Stomach (tissue), 4 donors: ENCODE measurements around the gene TMEM130.

Source experiments
- EP300 ChIP-seq: sonication (generic); formaldehyde crosslinking; IDR thresholded peaks from one replicate; pipeline ENCODE4 v1.6.1; 2017; ENCODE audit warnings: antibody characterized with exemption
- POLR2AphosphoS5 ChIP-seq, 3 donors: sonication (generic); formaldehyde crosslinking; IDR thresholded peaks; one replicate each; pipeline ENCODE4 v1.6.1; 2016; ENCODE audit warnings: antibody characterized with exemption in 3 of 3
- TF ChIP-seq, protein P1 (sequence below), 7 experiments: fragments of 450-650 bp in 4 of 7; fragments of 200-600 bp in 3 of 7; sonication (generic) in 3 of 7; IDR thresholded peaks; one replicate each; pipeline ENCODE4 v1.5.1; 2016 to 2019; ENCODE audit warnings: antibody characterized with exemption in 7 of 7, control low read depth in 2 of 7, mild to moderate bottlenecking in 1 of 7

DNA sequence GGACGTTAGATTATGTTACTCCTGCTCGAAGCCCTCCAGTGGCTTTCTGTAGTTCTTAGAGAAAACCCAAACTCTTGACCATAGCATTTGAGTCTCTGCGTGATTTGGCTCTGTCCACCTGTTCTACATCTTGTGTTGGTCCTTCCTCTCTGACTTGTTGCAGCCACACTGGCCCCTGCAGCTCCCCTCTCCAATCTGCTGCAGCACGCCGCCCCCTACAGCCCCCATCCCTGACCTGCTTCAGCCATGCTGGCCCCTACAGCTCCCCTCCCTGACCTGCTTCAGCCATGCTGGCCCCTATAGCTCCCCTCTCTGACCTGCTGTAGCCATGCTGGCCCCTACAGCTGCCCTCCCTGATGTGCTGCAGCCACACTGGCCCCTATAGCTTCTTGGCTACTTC is 37.8 kb upstream of the TMEM130 start:
- no peak for TF ChIP-seq POLR2AphosphoS5 (IDR thresholded peaks at IDR 0.05)
- no peak for TF ChIP-seq EP300
- TF ChIP-seq, protein P1, sequence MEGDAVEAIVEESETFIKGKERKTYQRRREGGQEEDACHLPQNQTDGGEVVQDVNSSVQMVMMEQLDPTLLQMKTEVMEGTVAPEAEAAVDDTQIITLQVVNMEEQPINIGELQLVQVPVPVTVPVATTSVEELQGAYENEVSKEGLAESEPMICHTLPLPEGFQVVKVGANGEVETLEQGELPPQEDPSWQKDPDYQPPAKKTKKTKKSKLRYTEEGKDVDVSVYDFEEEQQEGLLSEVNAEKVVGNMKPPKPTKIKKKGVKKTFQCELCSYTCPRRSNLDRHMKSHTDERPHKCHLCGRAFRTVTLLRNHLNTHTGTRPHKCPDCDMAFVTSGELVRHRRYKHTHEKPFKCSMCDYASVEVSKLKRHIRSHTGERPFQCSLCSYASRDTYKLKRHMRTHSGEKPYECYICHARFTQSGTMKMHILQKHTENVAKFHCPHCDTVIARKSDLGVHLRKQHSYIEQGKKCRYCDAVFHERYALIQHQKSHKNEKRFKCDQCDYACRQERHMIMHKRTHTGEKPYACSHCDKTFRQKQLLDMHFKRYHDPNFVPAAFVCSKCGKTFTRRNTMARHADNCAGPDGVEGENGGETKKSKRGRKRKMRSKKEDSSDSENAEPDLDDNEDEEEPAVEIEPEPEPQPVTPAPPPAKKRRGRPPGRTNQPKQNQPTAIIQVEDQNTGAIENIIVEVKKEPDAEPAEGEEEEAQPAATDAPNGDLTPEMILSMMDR (IDR thresholded peaks at IDR 0.05), result no peak
